Coronary artery (tissue), 2 donors: Measurements from ENCODE around the gene ADAMTSL4.

Source experiments
- DNase-seq: peaks from one replicate; pipeline ENCODE4 v3.0.0-alpha.2; 2017; ENCODE audit warnings: low spot score
- H3K27ac ChIP-seq, 2 donors: fragments of 200-600 bp; sonication (generic); one replicate each; pipeline ENCODE4 v1.5.1; 2016 to 2019
- H3K4me3 ChIP-seq: fragments of 200-600 bp; sonication (generic); 2 replicates; pipeline ENCODE4 v1.5.1; 2016; ENCODE audit warnings: mild to moderate bottlenecking, moderate library complexity
- TF ChIP-seq, protein P1 (sequence below): fragments of 200-600 bp; sonication (generic); IDR thresholded peaks from one replicate; pipeline ENCODE4 v1.5.1; 2019; ENCODE audit warnings: antibody characterized with exemption

ADAMTSL4 gene

DNA sequence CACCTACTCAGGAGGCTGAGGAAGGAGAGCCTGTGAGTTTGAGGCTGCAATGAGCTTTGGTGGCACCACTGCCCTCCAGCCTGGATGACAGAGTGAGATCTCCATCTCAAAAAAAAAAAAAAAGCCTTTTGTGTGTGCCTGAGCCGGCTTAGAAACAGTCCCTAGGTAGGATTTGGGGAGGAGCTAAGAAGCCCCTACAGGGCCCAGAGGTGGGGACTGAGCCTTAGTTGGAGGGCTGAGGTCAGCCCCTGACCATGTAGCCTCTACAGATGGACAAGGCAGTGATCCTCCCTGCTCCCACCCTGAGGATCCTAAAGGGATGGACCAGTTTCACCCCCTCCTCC is 2.5 kb downstream of the ADAMTSL4 start:
- H3K27ac ChIP-seq: peak overlapping the region; percentile 95 to 99
- TF ChIP-seq, protein P1, sequence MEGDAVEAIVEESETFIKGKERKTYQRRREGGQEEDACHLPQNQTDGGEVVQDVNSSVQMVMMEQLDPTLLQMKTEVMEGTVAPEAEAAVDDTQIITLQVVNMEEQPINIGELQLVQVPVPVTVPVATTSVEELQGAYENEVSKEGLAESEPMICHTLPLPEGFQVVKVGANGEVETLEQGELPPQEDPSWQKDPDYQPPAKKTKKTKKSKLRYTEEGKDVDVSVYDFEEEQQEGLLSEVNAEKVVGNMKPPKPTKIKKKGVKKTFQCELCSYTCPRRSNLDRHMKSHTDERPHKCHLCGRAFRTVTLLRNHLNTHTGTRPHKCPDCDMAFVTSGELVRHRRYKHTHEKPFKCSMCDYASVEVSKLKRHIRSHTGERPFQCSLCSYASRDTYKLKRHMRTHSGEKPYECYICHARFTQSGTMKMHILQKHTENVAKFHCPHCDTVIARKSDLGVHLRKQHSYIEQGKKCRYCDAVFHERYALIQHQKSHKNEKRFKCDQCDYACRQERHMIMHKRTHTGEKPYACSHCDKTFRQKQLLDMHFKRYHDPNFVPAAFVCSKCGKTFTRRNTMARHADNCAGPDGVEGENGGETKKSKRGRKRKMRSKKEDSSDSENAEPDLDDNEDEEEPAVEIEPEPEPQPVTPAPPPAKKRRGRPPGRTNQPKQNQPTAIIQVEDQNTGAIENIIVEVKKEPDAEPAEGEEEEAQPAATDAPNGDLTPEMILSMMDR: no peak
- DNase-seq: no peak
- peak overlapping the region; percentile 31 for H3K4me3 ChIP-seq

DNA sequence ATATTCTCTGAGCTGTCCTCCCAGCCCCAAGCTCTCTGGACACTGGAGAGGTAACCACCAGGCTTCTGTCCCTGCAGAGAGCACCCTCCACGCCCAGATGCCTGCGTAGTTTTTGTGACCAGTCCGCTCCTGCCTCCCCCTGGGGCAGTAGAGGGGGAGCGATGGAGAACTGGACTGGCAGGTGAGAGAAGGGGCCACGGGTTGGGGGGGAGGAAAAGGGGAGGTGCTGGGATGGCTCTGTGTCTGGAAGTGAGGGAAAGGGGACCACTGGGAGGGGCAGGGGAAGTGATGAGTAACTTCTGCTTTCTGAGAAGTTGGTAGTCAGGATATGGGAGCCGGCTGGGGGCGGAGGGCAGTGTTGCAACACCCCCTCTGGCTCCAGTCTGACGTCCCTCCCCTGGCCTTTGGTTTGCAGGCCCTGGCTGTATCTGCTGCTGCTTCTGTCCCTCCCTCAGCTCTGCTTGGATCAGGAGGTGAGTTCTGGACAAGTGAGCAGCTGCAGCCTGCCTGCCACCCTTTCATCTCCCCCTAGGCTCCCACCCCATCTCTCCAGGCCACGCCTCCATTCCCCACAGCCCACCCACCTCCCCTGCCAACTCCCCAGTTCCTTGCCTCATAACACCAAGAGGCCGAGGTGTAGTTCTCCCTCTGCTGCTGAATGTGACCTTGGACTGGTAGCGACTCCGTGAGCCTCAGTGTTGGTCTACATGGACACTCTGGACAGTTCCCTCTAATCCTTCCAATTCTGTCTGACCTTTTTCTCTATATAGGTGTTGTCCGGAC is 3.1 kb downstream of the ADAMTSL4 start:
- TF ChIP-seq, protein P1: no peak
- Histone ChIP-seq H3K27ac (peak overlapping the region; percentile 95 to 99), H3K4me3 (peak overlapping the region; percentile 31)
- peak; percentile 95 for DNase-seq

DNA sequence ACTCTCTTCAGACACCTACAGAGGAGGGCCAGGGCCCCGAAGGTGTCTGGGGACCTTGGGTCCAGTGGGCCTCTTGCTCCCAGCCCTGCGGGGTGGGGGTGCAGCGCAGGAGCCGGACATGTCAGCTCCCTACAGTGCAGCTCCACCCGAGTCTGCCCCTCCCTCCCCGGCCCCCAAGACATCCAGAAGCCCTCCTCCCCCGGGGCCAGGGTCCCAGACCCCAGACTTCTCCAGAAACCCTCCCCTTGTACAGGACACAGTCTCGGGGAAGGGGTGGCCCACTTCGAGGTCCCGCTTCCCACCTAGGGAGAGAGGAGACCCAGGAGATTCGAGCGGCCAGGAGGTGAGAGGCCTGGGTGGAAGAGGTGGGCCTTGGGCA is 3.7 kb downstream of the ADAMTSL4 start:
- DNase-seq: peak; percentile 81
- Histone ChIP-seq H3K27ac (peak overlapping the region; percentile 95 to 99), H3K4me3 (peak overlapping the region; percentile 31)
- TF ChIP-seq, protein P1: no peak

DNA sequence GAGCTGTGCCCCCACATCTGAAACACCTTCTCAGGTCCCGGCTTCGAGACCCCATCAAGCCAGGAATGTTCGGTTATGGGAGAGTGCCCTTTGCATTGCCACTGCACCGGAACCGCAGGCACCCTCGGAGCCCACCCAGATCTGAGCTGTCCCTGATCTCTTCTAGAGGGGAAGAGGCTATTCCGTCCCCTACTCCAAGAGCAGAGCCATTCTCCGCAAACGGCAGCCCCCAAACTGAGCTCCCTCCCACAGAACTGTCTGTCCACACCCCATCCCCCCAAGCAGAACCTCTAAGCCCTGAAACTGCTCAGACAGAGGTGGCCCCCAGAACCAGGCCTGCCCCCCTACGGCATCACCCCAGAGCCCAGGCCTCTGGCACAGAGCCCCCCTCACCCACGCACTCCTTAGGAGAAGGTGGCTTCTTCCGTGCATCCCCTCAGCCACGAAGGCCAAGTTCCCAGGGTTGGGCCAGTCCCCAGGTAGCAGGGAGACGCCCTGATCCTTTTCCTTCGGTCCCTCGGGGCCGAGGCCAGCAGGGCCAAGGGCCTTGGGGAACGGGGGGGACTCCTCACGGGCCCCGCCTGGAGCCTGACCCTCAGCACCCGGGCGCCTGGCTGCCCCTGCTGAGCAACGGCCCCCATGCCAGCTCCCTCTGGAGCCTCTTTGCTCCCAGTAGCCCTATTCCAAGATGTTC is 4.3 kb downstream of the ADAMTSL4 start:
- TF ChIP-seq, protein P1: no peak
- Histone ChIP-seq H3K4me3 (peak overlapping the region; percentile 31), H3K27ac (peak overlapping the region in 1 of 2 donors; percentile 99)
- peak; percentile 76 for DNase-seq

DNA sequence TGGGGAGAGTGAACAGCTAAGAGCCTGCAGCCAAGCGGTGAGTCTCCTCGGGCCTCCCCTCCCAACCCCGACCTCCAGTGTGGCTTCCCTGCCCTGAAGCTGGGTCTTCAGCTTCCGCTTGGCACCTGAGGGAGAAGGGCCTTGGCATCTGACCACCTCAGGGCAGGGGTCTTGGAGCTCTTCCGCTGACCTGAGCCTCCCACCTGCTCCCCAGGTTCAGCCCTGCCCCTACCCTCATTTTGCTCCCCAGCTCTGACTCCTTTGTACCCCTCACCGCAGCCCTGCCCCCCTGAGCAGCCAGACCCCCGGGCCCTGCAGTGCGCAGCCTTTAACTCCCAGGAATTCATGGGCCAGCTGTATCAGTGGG is 4.9 kb downstream of the ADAMTSL4 start:
- H3K4me3 ChIP-seq: no peak overlapping the region
- H3K27ac ChIP-seq: peak overlapping the region in 1 of 2 donors; percentile 99
- TF ChIP-seq, protein P1: no peak
- DNase-seq: no peak

DNA sequence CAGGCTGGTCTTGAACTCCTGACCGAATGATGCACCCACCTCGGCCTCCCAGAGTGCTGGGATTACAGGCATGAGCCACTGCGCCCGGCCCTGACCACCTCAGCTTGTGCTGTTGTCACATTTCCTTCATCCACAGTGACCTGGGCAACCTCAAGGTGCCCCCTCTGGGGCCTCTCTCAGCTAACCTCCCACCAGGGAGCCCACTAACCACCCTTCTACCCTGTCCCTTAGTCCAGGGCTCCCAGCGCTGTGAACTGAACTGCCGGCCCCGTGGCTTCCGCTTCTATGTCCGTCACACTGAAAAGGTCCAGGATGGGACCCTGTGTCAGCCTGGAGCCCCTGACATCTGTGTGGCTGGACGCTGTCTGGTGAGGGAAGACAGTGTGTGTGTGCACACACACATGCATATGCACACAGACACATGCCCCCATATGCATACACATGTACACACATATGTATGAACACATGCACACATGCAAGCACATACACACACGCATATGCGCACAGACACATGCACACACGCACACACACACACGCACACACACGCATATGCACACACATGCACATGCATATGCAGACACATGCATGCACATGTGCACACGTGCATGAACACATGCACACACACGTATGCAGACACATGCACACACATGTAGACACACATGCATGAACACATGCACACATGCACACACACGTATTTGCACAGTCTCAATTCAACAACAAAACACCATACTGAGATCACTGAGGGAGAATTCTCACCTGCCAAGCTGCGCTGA is 6.2 kb downstream of the ADAMTSL4 start:
- Histone ChIP-seq H3K4me3 (no peak overlapping the region), H3K27ac (no peak overlapping the region)
- TF ChIP-seq, protein P1: no peak
- DNase-seq: peak; percentile 70
